GM10266 (cell line): ENCODE results near the gene PDE8B.

Experiments
- DNase-seq: peaks from one replicate; pipeline ENCODE4 v3.0.0; 2012; ENCODE audit errors: extremely low spot score
- CTCF ChIP-seq: IDR thresholded peaks from 2 replicates; pipeline ENCODE4 v1.5.1; 2012; ENCODE audit warnings: mild to moderate bottlenecking, low read depth; ENCODE audit not compliant: control insufficient read depth, insufficient read depth; ENCODE audit errors: missing control alignments

The PDE8B gene

DNA sequence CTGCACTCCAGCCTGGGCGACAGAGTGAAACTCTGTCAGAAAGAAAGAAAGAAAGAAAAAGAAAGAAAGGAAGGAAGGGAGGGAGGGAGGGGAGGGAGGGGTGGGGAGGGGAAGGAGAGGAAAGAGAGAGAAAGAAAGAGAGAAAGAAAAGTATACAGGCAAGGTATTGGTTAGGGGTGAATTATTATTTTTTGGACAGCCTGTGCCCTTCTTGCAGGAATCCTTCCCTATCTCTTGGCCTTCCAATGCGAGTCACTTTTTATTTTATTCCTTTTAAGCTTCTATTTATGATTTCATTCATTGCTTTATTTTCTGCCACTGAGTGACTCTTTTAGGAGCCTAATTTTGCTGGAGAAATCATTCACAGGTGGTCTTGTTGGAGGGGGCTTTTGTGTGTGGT is 98.7 kb downstream of the PDE8B start:
- DNase-seq: no peak
- no peak for TF ChIP-seq CTCF

DNA sequence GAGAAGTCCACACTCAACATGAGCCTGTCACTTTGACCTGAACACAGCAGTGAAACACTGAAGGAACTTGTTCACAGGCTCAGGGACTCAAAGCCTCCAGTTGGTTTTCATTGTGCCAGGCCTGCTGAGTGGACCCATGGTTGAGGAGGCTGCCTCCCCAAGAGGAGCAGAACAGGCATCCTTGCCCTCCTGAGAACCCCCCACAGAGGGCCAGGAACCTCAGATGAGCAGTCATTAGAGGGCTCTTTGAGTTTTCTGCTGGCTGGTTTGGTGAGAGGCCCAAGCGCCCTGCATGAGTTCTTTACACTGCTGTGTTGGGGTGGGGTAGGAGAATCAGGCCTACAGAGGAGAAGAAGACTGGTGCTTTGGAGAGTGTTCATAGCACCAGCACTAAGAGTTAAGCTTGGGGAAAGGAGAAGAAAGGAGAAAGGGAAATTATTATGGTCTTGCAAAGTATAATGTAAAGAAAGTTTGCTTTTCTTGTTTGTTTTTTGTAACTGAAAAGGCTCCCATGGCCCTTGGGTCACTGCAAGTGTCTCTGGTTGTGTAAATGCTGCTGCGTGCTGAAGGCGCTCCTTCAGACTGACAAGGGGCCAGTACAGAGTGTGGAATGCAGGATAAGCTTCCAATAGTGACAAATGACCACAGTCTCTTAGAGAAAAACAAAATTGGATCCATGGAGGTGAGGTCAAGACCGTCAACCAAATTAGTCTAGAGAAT is 100.2 kb downstream of the PDE8B start:
- no peak for TF ChIP-seq CTCF
- no peak for DNase-seq

DNA sequence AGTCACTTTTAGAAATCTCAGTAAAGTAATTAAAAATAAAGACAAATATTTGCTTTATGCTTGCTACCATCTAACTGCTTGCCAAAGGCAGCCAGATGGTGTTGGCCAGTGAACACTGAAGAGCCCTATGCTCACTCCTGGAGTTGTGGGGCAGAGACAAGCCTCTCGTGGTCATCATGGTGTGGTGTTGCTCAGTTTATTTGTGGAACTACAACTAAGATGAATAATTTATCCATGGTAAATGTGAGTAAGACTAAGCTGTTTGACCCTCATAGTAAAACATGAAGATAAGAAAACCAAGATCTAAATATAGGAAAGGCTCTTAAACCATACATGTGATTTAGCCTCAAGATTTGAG is 100.7 kb downstream of the PDE8B start:
- no peak for TF ChIP-seq CTCF
- DNase-seq: no peak

DNA sequence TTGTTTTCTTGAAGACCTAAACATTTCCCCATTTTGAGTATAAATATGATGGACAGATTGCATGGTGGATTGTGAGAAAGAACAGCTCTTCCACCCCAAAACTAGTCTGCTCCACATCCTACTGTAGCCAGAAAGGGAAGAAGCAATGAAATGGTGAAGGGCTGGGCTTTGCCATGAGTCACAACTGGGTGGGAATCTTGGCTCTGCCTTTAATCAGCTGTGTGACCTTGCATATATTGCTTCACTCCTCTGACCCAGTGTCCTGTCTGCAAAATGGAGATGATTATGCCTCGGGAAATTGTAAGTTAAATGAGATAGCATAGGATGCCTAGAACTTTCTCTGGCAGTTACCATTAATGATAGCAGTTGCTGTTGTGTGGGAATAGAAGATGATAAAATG is 101.9 kb downstream of the PDE8B start:
- DNase-seq: no peak
- no peak for TF ChIP-seq CTCF

DNA sequence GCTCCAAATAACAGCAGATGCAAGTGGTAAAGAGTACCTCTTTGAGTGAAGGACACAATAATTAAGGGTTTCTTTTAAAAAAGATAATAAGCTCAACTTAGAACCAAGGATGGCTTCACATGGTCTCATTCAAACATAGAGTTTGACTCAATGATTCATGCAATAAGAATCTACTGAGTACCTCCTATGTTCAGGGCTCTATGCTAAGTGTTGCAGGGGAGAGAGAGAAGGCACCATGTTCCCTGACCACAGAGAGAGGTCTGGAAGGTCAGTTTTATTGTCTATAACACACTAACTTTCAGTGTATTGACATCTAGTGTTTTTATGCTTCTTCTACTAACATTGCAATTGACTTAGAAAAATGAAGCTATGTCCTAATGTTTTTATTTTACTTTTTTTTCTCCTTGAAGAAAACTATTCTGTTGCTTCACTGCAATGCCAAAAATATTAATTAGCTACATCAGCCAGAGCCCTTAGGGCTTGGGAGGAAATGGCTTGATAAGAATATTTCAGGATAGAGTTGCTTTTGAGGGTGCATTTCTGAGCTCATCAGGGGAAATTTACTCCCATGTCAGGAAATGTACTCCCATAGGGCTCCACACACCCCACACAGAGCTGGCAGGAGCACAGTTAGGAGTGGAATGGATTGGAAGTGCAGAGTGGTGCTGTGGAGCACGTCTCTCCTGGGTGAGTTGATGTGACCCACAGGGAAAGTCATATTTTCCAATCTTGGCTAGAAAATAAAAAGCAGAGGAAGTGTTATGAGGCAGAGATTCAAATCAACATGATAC is 106.6 kb downstream of the PDE8B start:
- DNase-seq: no peak
- TF ChIP-seq CTCF: no peak

- no peak for DNase-seq
- no peak for TF ChIP-seq CTCF
Measured at GRCh38 chr5:77318060-77318459, 107.6 kb downstream of the PDE8B start.

DNA sequence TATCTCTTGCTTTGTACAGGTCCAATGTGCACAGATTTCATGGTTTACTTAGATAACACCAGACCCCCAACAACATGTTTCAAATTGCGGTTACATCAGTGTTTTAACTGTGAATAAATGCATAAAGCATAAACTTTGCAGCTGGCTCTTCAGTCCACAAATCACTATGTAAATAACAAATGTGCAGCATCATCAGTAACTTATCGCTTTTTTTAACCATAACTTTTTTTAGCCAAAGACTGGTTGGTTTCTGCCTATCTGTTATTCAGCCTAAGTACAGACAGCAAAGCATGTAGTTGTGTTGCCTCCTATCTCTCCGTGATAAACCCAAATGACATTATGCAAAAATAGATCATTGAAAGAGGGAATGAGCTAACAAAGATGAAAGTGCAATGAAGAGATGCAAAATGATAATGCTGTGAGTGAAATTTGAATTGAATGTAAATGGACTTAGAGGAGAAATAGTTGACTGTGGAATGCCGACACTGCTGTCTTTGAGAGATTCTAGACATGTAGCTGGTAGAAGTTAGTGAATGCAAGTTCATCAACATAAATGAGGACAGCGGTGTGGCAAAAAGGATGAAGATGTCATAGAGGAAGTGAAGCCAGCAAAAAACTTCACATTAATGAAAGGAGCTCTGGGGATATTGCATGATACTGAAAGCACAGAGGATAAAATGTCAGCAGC is 108.8 kb downstream of the PDE8B start:
- no peak for DNase-seq

More for the DNA sequence above, 108.8 kb downstream of the PDE8B start:
- TF ChIP-seq CTCF: no peak
